IMR-90 (cell line): Measurements from ENCODE around the gene PYDC2. TPM values are rescaled to one million over a fixed set of nuclear protein-coding genes. Genes with fewer than 3 reads are reported as not detected.

Experiments
- ATAC-seq: fragments of 200-7000 bp; cut with Tn5 transposase; 2 replicates; pipeline ENCODE4 v1.9.1; 2020; ENCODE audit warnings: low read depth, mild to moderate bottlenecking, moderate library complexity
- BruUV-seq: library from RNA; stranded (reverse); fragments of 400-500 nt; replicated peaks from 2 replicates; lab custom pipeline; 2021; lab: Mats Ljungman, UMichigan
- CTCF ChIA-PET: fragments of 300-600 bp; formaldehyde crosslinking; extraction: SDS; loops from one replicate; lab custom pipeline; 2021; ENCODE audit warnings: antibody characterized with exemption; lab: Yijun Ruan, JAX
- POLR2A ChIA-PET: fragments of 300-600 bp; sonication (Branson Sonifier 250); formaldehyde crosslinking; loops from one replicate; lab custom pipeline; 2022; ENCODE audit warnings: antibody characterized with exemption; ENCODE audit not compliant: unreplicated experiment; lab: Charles Lee
- DNase-seq: peaks from one replicate; pipeline ENCODE4 v3.0.0; 2013
- H2AFZ ChIP-seq: replicated peaks from 2 replicates; pipeline ENCODE3; 2013; ENCODE audit warnings: low read length, mild to moderate bottlenecking; ENCODE audit not compliant: poor library complexity
- H2AK5ac ChIP-seq: 2 replicates; pipeline ENCODE4 v1.6.1; 2013; ENCODE audit warnings: low read depth, low read length, inconsistent platforms
- H2AK9ac ChIP-seq: replicated peaks from 2 replicates; pipeline ENCODE3; 2013; ENCODE audit warnings: mild to moderate bottlenecking, low read depth, low read length, moderate library complexity; ENCODE audit not compliant: poor library complexity
- H2BK120ac ChIP-seq: 2 replicates; pipeline ENCODE4 v1.6.1; 2013; ENCODE audit warnings: low read depth, low read length, inconsistent platforms
- H2BK15ac ChIP-seq: 3 replicates; pipeline ENCODE4 v1.6.1; 2013; ENCODE audit warnings: low read depth, low read length, inconsistent platforms
- H2BK20ac ChIP-seq: 2 replicates; pipeline ENCODE4 v1.6.1; 2013; ENCODE audit warnings: low read depth, mild to moderate bottlenecking, inconsistent platforms, low read length, moderate library complexity
- H2BK5ac ChIP-seq: 2 replicates; pipeline ENCODE4 v1.6.1; 2013; ENCODE audit warnings: mild to moderate bottlenecking, low read depth, low read length, inconsistent platforms; ENCODE audit not compliant: poor library complexity, severe bottlenecking
- H3K14ac ChIP-seq: replicated peaks from 2 replicates; pipeline ENCODE4 v1.6.1; 2013; ENCODE audit warnings: low read depth, low read length, inconsistent platforms
- H3K18ac ChIP-seq: 2 replicates; pipeline ENCODE4 v1.6.1; 2013; ENCODE audit warnings: low read depth, low read length, control low read depth
- H3K23ac ChIP-seq: 2 replicates; pipeline ENCODE4 v1.6.1; 2013; ENCODE audit warnings: low read depth, low read length, inconsistent platforms
- H3K27ac ChIP-seq: 2 replicates; pipeline ENCODE4 v1.5.1; 2013; ENCODE audit warnings: mild to moderate bottlenecking, control low read depth, low read length; ENCODE audit not compliant: insufficient read depth
- H3K27me3 ChIP-seq: 2 replicates; pipeline ENCODE4 v1.6.1; 2013; ENCODE audit warnings: low read length; ENCODE audit not compliant: control insufficient read depth, insufficient read depth
- H3K36me3 ChIP-seq: 2 replicates; pipeline ENCODE4 v1.6.1; 2013; ENCODE audit warnings: low read length, mixed read lengths; ENCODE audit not compliant: control insufficient read depth, insufficient read depth
- H3K4ac ChIP-seq: 2 replicates; pipeline ENCODE4 v1.6.1; 2013; ENCODE audit warnings: low read depth, low read length, inconsistent platforms
- H3K4me1 ChIP-seq: 2 replicates; pipeline ENCODE4 v1.6.1; 2013; ENCODE audit warnings: low read length, mixed read lengths; ENCODE audit not compliant: control insufficient read depth, insufficient read depth
- H3K4me2 ChIP-seq: 2 replicates; pipeline ENCODE4 v1.6.1; 2013; ENCODE audit warnings: low read depth, mild to moderate bottlenecking, control low read depth, low read length, moderate library complexity
- H3K4me3 ChIP-seq: 2 replicates; pipeline ENCODE4 v1.5.1; 2013; ENCODE audit warnings: low read depth, mild to moderate bottlenecking, control low read depth, low read length, moderate library complexity; ENCODE audit not compliant: insufficient read depth
- H3K56ac ChIP-seq: 2 replicates; pipeline ENCODE4 v1.6.1; 2013; ENCODE audit warnings: low read length, inconsistent platforms; ENCODE audit not compliant: insufficient read depth; ENCODE audit errors: extremely low read depth
- H3K79me1 ChIP-seq, 2 experiments: 2 replicates each; pipeline ENCODE4 v1.6.1; 2013; ENCODE audit warnings: low read length in 2 of 2, inconsistent platforms in 1 of 2, low read depth in 1 of 2
- H3K9ac ChIP-seq: 2 replicates; pipeline ENCODE4 v1.6.1; 2013; ENCODE audit warnings: low read depth, low read length, control low read depth
- H3K9me1 ChIP-seq: 2 replicates; pipeline ENCODE4 v1.6.1; 2013; ENCODE audit warnings: low read length, inconsistent platforms; ENCODE audit not compliant: insufficient read depth
- H3K9me3 ChIP-seq: 2 replicates; pipeline ENCODE4 v1.6.1; 2013; ENCODE audit warnings: low read length; ENCODE audit not compliant: control insufficient read depth, insufficient read depth
- H4K20me1 ChIP-seq: 2 replicates; pipeline ENCODE4 v1.6.1; 2013; ENCODE audit warnings: low read length, inconsistent platforms; ENCODE audit not compliant: insufficient read depth
- H4K5ac ChIP-seq: 2 replicates; pipeline ENCODE4 v1.6.1; 2013; ENCODE audit warnings: mild to moderate bottlenecking, low read depth, low read length, control low read depth
- H4K8ac ChIP-seq, 2 experiments: 2 replicates each; pipeline ENCODE4 v1.6.1; 2013; ENCODE audit warnings: low read depth in 2 of 2, low read length in 2 of 2, control low read depth in 1 of 2, inconsistent platforms in 1 of 2
- H4K91ac ChIP-seq: 2 replicates; pipeline ENCODE4 v1.6.1; 2013; ENCODE audit warnings: low read depth, low read length, inconsistent platforms; ENCODE audit not compliant: insufficient read depth
- BHLHE40 ChIP-seq: fragments of 150-350 bp; IDR thresholded peaks from 2 replicates; pipeline ENCODE4 v1.6.1; 2016; ENCODE audit warnings: mild to moderate bottlenecking, low read depth, low read length
- CEBPB ChIP-seq: IDR thresholded peaks from 2 replicates; pipeline ENCODE4 v1.6.1; 2012; ENCODE audit warnings: low read depth, low read length, improper control_type of control experiment
- CHD1 ChIP-seq: IDR thresholded peaks from 2 replicates; pipeline ENCODE4 v1.6.1; 2012; ENCODE audit warnings: low read depth, low read length, improper control_type of control experiment
- CTCF ChIP-seq: conservative IDR thresholded peaks from 2 replicates; pipeline ENCODE4 v1.5.1; 2012; ENCODE audit warnings: mild to moderate bottlenecking, low read depth, low read length, improper control_type of control experiment
- ELK1 ChIP-seq: fragments of 150-350 bp; IDR thresholded peaks from 2 replicates; pipeline ENCODE4 v1.6.1; 2016; ENCODE audit warnings: low read depth, mild to moderate bottlenecking, low read length, moderate library complexity, borderline replicate concordance
- FOS ChIP-seq: fragments of 150-350 bp; IDR thresholded peaks from 2 replicates; pipeline ENCODE4 v1.6.1; 2016; ENCODE audit warnings: low read depth, low read length
- MAFK ChIP-seq: IDR thresholded peaks from 2 replicates; pipeline ENCODE4 v1.6.1; 2012; ENCODE audit warnings: low read depth, low read length, improper control_type of control experiment
- MAZ ChIP-seq: IDR thresholded peaks from 2 replicates; pipeline ENCODE4 v1.6.1; 2012; ENCODE audit warnings: low read depth, mild to moderate bottlenecking, low read length, improper control_type of control experiment, moderate library complexity, borderline replicate concordance
- NFE2L2 ChIP-seq: fragments of 150-350 bp; IDR thresholded peaks from 2 replicates; pipeline ENCODE4 v1.6.1; 2016; ENCODE audit warnings: low read depth, mild to moderate bottlenecking, low read length
- POLR2A ChIP-seq: IDR thresholded peaks from 2 replicates; pipeline ENCODE4 v1.6.1; 2012; ENCODE audit warnings: mild to moderate bottlenecking, low read depth, low read length
- RAD21 ChIP-seq: IDR thresholded peaks from 2 replicates; pipeline ENCODE4 v1.6.1; 2012; ENCODE audit warnings: low read length, improper control_type of control experiment
- RFX5 ChIP-seq: IDR thresholded peaks from 2 replicates; pipeline ENCODE4 v1.8.0; 2012; ENCODE audit warnings: low read depth, mild to moderate bottlenecking, low read length, moderate library complexity
- SMC3 ChIP-seq: fragments of 150-350 bp; IDR thresholded peaks from 2 replicates; pipeline ENCODE4 v1.6.1; 2016; ENCODE audit warnings: low read depth, mild to moderate bottlenecking, antibody characterized with exemption, low read length, moderate library complexity
- USF2 ChIP-seq: fragments of 150-350 bp; IDR thresholded peaks from 2 replicates; pipeline ENCODE4 v1.6.1; 2017; ENCODE audit warnings: mild to moderate bottlenecking, antibody characterized with exemption, low read length, low read depth
- WGBS, 2 experiments: methylation state at CpG; one replicate each; pipeline versions ENCODE4 v1.1.5 to v1.1.7; 2013; ENCODE audit warnings: missing lambda C conversion rate in 2 of 2; ENCODE audit not compliant: insufficient read length in 1 of 2; ENCODE audit errors: extremely low coverage in 2 of 2; 5-methylcytosine and 5-hydroxymethylcytosine counted together
- dilution Hi-C: fragments of 300-500 bp; cut with HindIII; formaldehyde crosslinking; loops from one replicate; pipeline ENCODE4 v1.14.3; 2018; ENCODE audit warnings: low sequenced_read_pairs; ENCODE audit not compliant: unreplicated experiment
- in situ Hi-C: fragments of 300-500 bp; cut with MboI; formaldehyde crosslinking; loops from 3 replicates; pipeline ENCODE4 v1.14.3; 2019; ENCODE audit warnings: low sequenced_read_pairs, inconsistent platforms, mixed read lengths
- intact Hi-C: fragments of 100-400 bp; cut with micrococcal nuclease; formaldehyde crosslinking; loops from 2 replicates; pipeline ENCODE4 v1.10.0; 2022
- polyA plus RNA-seq, 3 experiments: library from polyadenylated mRNA; depleted of rRNA; stranded (reverse); fragments of >200 nt; gene quantifications; 2 replicates each; pipeline ENCODE4 v1.2.3, GENCODE V29; 2012; ENCODE audit warnings: low replicate concordance in 1 of 3
- total RNA-seq: library from RNA; depleted of rRNA; stranded (reverse); fragments of >200 nt; gene quantifications from 2 replicates; pipeline ENCODE4 v1.2.3, GENCODE V29; 2012

The PYDC2 gene
- total and polyA plus RNA-seq, 2 of the 4 experiments (the other 2 are of a cell fraction): not detected

GRCh38 chr3:191470545-191470944 lies 9.6 kb downstream of the PYDC2 start:
- Histone ChIP-seq H3K27me3 (no peaks in the 10 kb centered on the region), H3K4me1 (no peaks in the 10 kb centered on the region), H3K23ac (no peak overlapping the region), H4K91ac (no peak overlapping the region), H2AFZ (no peak overlapping the region), H3K79me1 (no peaks in the 10 kb centered on the region), H4K5ac (no peak overlapping the region), H2BK5ac (no peak overlapping the region), H3K4me3 (no peak overlapping the region), H2BK20ac (no peak overlapping the region), H3K4ac (no peak overlapping the region), H4K8ac (no peak overlapping the region), H3K56ac (no peak overlapping the region), H3K9me3 (no peaks in the 10 kb centered on the region), H2AK5ac (no peak overlapping the region), H4K20me1 (no peaks in the 10 kb centered on the region), H3K4me2 (no peak overlapping the region), H3K9me1 (no peaks in the 10 kb centered on the region), H3K9ac (no peak overlapping the region), H3K14ac (no peak overlapping the region), H2BK120ac (no peak overlapping the region), H2AK9ac (no peak overlapping the region), H3K27ac (no peak overlapping the region), H2BK15ac (no peak overlapping the region), H3K36me3 (no peaks in the 10 kb centered on the region), H3K18ac (no peak overlapping the region)
- CTCF ChIA-PET: no interaction called here
- no TSS peak for BruUV-seq
- POLR2A ChIA-PET: no interaction called here
- dilution Hi-C loops: no loop called here
- ATAC-seq (no peak), DNase-seq (no peak)
- in situ Hi-C loops: no loop called here
- intact Hi-C loops: no loop called here
- TF ChIP-seq FOS: no peak
- no peak for TF ChIP-seq CHD1
- TF ChIP-seq CEBPB: no peak
- TF ChIP-seq POLR2A: no peak
- no peak for TF ChIP-seq ELK1
- TF ChIP-seq NFE2L2: no peak
- no peak for TF ChIP-seq MAZ
- TF ChIP-seq MAFK: no peak
- TF ChIP-seq CTCF: no peak
- no peak for TF ChIP-seq USF2
- TF ChIP-seq BHLHE40: no peak
- TF ChIP-seq RFX5: no peak
- no peak for TF ChIP-seq SMC3
- TF ChIP-seq RAD21: no peak
- 0% methylated on average over 1 of the region's 2 CpGs; no CpG with 5 or more reads in 1 of the 2 experiments for WGBS, 2 experiments
